Measurements from ENCODE around the gene ARFGAP3. TPM values are rescaled to one million over a fixed set of nuclear protein-coding genes. Genes with fewer than 3 reads are reported as not detected.

ARFGAP3 gene
- total and polyA plus RNA-seq, 3 experiments from 2014 or later: 32.2 to 50.0 (median 33.0) TPM

DNA sequence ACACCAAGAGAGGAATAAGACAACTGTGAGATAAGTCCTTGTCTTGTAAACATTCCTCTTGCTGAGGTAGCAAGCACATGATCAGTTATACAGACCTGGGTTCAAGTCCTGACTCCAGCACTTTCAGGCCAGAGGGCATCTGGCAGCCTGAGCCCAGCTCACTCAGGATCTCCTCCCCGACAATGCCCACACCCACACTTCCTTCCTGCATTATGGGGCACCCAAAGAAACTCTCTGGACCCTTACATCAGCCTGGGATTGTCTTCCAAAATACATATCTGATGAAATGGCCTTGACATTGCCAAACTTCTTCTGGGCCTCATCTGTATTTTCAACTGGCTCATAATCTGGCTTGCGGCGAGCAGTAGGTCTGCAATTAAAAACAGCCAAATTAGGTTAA is 48.6 kb downstream of the ARFGAP3 start:
- CTCF ChIA-PET: no interaction called here
- no peak overlapping the region for H3K4me3 Mint-ChIP-seq
- peak overlapping the region in 1 of 8 donors; percentile 15 for H3K27ac Mint-ChIP-seq
- H3K27me3 Mint-ChIP-seq: no peaks in the 10 kb centered on the region
- H3K4me1 Mint-ChIP-seq: no peaks in the 10 kb centered on the region
- no peak for DNase-seq
- peaks cover 6 to 83% (median 25%) of the 10 kb centered on the region in 3 donors for H3K36me3 Mint-ChIP-seq
- H3K27me3 ChIP-seq (ENCODE audit: insufficient read depth, low read length, poor library complexity, severe bottlenecking): no peaks in the 10 kb centered on the region
- no peak overlapping the region for H3K27ac ChIP-seq (ENCODE audit: low read depth, low read length)
- H3K4me3 ChIP-seq (ENCODE audit: low read length): no peak overlapping the region
- H3K9me3 Mint-ChIP-seq: peaks cover 0 to 2% (median 0%) of the 10 kb centered on the region in 5 donors
- H3K4me1 ChIP-seq (ENCODE audit: insufficient read depth, low read length): no peaks in the 10 kb centered on the region
- no peaks in the 10 kb centered on the region for H3K9me3 ChIP-seq (ENCODE audit: low read length)
- POLR2A ChIA-PET: no interaction called here
- H3K36me3 ChIP-seq (ENCODE audit: insufficient read depth, low read length): peaks cover 24% of the 10 kb centered on the region

DNA sequence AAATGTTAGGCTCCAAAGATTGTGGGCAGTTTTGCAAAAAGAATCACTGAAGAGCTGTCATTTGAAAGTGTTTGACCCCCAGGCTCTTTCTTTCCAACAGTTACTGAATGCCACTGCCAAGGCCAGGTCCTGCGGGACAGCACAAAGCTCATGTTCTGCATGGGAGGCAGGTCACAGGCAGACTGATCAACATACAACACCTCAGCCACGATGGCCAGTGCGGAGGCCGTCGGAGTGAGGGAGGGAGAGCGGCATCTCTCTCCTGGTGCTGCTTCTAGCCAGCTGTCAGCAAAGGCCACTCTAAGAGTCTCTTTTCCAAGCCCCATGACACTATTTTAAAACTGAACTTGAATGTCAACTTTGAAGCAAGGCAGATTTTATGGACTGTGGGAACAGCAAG is 49.9 kb downstream of the ARFGAP3 start:
- no peak overlapping the region for H3K4me3 Mint-ChIP-seq
- Histone ChIP-seq H3K4me1 (ENCODE audit: insufficient read depth, low read length) (no peaks in the 10 kb centered on the region), H3K4me3 (ENCODE audit: low read length) (no peak overlapping the region), H3K27ac (ENCODE audit: low read depth, low read length) (no peak overlapping the region), H3K27me3 (ENCODE audit: insufficient read depth, low read length, poor library complexity, severe bottlenecking) (no peaks in the 10 kb centered on the region), H3K9me3 (ENCODE audit: low read length) (no peaks in the 10 kb centered on the region), H3K36me3 (ENCODE audit: insufficient read depth, low read length) (peaks cover 24% of the 10 kb centered on the region)
- no peaks in the 10 kb centered on the region for H3K4me1 Mint-ChIP-seq
- H3K36me3 Mint-ChIP-seq: peaks cover 6 to 72% (median 19%) of the 10 kb centered on the region in 3 donors
- H3K27me3 Mint-ChIP-seq: no peaks in the 10 kb centered on the region
- ChIA-PET CTCF (no interaction called here), POLR2A (no interaction called here)
- peaks cover 0 to 2% (median 0%) of the 10 kb centered on the region in 5 donors for H3K9me3 Mint-ChIP-seq
- peak overlapping the region in 1 of 8 donors; percentile 38 for H3K27ac Mint-ChIP-seq
- no peak for DNase-seq

DNA sequence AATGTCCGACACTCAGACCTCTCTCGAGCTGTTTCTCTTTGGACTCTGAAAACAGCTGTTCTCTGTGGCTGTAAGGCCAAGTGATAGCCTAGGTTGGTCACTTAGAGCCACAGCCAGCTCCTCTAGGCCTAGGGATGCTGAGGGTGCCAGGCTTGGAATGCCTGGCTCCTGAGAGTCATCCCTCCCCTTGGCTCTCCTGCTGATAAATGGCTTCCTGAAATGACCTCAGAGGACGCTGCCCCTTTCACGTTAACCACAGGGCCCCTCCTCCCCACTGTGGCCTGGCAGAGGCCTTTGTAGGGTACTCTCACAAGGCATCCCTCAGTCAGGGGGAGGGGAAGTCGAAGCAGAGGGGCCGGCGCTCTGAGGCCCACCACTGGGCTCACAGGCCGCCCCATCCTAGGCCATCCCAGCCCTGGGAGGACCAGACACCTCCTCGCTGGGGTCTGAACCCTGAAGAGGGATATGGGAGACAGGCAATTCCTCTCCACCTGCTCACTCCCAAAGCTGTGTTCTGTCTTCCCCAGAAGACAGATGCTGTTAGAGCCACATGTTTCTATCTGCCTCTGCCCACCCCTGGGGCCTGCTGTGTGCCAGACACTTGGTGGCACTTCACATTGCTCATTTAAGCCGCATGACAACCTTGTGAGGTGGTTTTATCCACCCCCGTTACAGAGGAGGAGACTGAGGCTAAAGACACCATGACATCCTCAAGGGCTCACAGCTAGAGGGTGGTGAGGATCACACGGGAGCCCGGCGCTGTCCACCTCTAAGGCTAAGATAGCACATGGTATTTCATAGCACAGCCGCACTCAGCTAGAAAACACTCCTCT is 50.9 kb downstream of the ARFGAP3 start:
- no peaks in the 10 kb centered on the region for H3K4me1 Mint-ChIP-seq
- H3K27ac Mint-ChIP-seq: no peak overlapping the region
- H3K4me3 ChIP-seq (ENCODE audit: low read length): no peak overlapping the region
- H3K36me3 Mint-ChIP-seq: peaks cover 6 to 73% (median 20%) of the 10 kb centered on the region in 3 donors
- DNase-seq: no peak
- H3K9me3 ChIP-seq (ENCODE audit: low read length): no peaks in the 10 kb centered on the region
- peaks cover 0 to 2% (median 0%) of the 10 kb centered on the region in 5 donors for H3K9me3 Mint-ChIP-seq
- H3K27me3 Mint-ChIP-seq: no peaks in the 10 kb centered on the region
- ChIA-PET CTCF (no interaction called here), POLR2A (no interaction called here)
- H3K4me3 Mint-ChIP-seq: no peak overlapping the region
- H3K27ac ChIP-seq (ENCODE audit: low read depth, low read length): no peak overlapping the region
- H3K4me1 ChIP-seq (ENCODE audit: insufficient read depth, low read length): no peaks in the 10 kb centered on the region
- peaks cover 24% of the 10 kb centered on the region for H3K36me3 ChIP-seq (ENCODE audit: insufficient read depth, low read length)
- H3K27me3 ChIP-seq (ENCODE audit: insufficient read depth, low read length, poor library complexity, severe bottlenecking): no peaks in the 10 kb centered on the region

- H3K4me3 Mint-ChIP-seq: no peak overlapping the region
Observed at GRCh38 chr22:42805016-42805997, 51.8 kb downstream of the ARFGAP3 start.

GRCh38 chr22:42803389-42803788 is 53.7 kb downstream of the ARFGAP3 start:
- H3K36me3 Mint-ChIP-seq: peaks cover 6 to 73% (median 14%) of the 10 kb centered on the region in 3 donors
- Histone ChIP-seq H3K9me3 (ENCODE audit: low read length) (no peaks in the 10 kb centered on the region), H3K27me3 (ENCODE audit: insufficient read depth, low read length, poor library complexity, severe bottlenecking) (no peaks in the 10 kb centered on the region), H3K4me1 (ENCODE audit: insufficient read depth, low read length) (no peaks in the 10 kb centered on the region), H3K36me3 (ENCODE audit: insufficient read depth, low read length) (peaks cover 20% of the 10 kb centered on the region), H3K27ac (ENCODE audit: low read depth, low read length) (no peak overlapping the region), H3K4me3 (ENCODE audit: low read length) (no peak overlapping the region)
- H3K27ac Mint-ChIP-seq: peak overlapping the region in 1 of 8 donors; percentile 10
- peaks cover 0 to 2% (median 0%) of the 10 kb centered on the region in 5 donors for H3K9me3 Mint-ChIP-seq
- DNase-seq: no peak
- POLR2A ChIA-PET: no interaction called here
- H3K27me3 Mint-ChIP-seq: no peaks in the 10 kb centered on the region
- CTCF ChIA-PET: no interaction called here
- H3K4me3 Mint-ChIP-seq: no peak overlapping the region
- no peaks in the 10 kb centered on the region for H3K4me1 Mint-ChIP-seq

More at GRCh38 chr22:42805016-42805997, 51.8 kb downstream of the ARFGAP3 start:
- no peaks in the 10 kb centered on the region for H3K4me1 ChIP-seq (ENCODE audit: insufficient read depth, low read length)
- ChIA-PET POLR2A (no interaction called here), CTCF (interaction anchor here (0.8 kb wide), 1 partner anchor 20 kb away, joined by 3 read pairs; no protein-coding TSS in a partner anchor)
- H3K4me1 Mint-ChIP-seq: no peaks in the 10 kb centered on the region
- peaks cover 24% of the 10 kb centered on the region for H3K36me3 ChIP-seq (ENCODE audit: insufficient read depth, low read length)
- H3K27ac Mint-ChIP-seq: peak overlapping the region in 2 of 8 donors; percentile 50 to 71
- no peaks in the 10 kb centered on the region for H3K27me3 Mint-ChIP-seq
- no peak overlapping the region for H3K27ac ChIP-seq (ENCODE audit: low read depth, low read length)
- no peaks in the 10 kb centered on the region for H3K9me3 ChIP-seq (ENCODE audit: low read length)
- DNase-seq: no peak
- H3K4me3 ChIP-seq (ENCODE audit: low read length): no peak overlapping the region
- H3K27me3 ChIP-seq (ENCODE audit: insufficient read depth, low read length, poor library complexity, severe bottlenecking): no peaks in the 10 kb centered on the region
- peaks cover 6 to 73% (median 19%) of the 10 kb centered on the region in 3 donors for H3K36me3 Mint-ChIP-seq
- peaks cover 0 to 2% (median 0%) of the 10 kb centered on the region in 5 donors for H3K9me3 Mint-ChIP-seq

DNA sequence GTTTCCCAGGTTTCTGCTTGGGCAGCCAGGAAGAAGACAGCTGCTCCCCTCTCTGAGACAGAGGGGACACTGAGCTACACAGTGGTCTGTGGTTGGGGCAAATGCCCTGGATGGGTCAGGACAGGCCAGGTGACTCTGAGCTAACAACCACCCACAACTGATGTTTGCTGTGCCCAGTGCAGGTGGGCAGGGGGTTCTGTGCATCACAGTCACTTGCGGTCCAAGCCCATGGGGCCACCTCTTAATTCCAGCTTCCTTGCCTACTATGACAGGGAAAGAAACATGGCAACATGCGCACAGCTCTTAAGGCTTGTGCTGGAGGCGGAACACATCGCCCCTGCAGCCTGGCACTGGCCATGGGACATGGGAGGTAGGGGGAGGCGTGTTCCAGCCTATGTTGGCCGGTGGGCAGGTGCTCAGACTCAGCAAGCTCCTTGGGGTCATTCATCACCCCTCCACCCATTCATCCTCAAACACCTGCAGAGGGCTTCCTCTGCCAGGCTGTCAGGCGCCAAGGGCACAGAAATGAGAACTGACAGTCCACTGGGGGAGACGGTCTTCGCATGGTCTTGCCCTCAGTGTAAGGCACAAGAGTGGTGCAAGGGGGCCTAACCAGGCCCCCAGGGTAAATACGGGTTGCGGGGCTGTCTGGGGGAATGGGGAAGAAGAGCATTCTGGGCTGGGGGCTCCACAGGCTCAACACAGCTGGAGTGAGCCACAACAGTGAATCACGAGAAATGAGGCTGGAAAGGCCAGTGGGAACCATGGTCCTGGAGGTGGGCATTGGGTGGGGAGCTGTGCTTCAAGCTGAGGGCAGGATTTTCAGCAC is 55.6 kb downstream of the ARFGAP3 start:
- H3K27me3 ChIP-seq (ENCODE audit: insufficient read depth, low read length, poor library complexity, severe bottlenecking): no peaks in the 10 kb centered on the region
- Mint-ChIP-seq H3K36me3 (peaks cover 0 to 75% (median 17%) of the 10 kb centered on the region in 3 donors), H3K27ac (peak overlapping the region in 3 of 8 donors; percentile 29 to 51 (median 37)), H3K9me3 (peaks cover 0 to 2% (median 0%) of the 10 kb centered on the region in 5 donors), H3K27me3 (no peaks in the 10 kb centered on the region), H3K4me1 (no peaks in the 10 kb centered on the region), H3K4me3 (no peak overlapping the region)
- ChIA-PET POLR2A (no interaction called here), CTCF (no interaction called here)
- DNase-seq: no peak
- peaks cover 9% of the 10 kb centered on the region for H3K36me3 ChIP-seq (ENCODE audit: insufficient read depth, low read length)
- no peak overlapping the region for H3K27ac ChIP-seq (ENCODE audit: low read depth, low read length)
- H3K4me3 ChIP-seq (ENCODE audit: low read length): no peak overlapping the region
- H3K9me3 ChIP-seq (ENCODE audit: low read length): no peaks in the 10 kb centered on the region
- no peaks in the 10 kb centered on the region for H3K4me1 ChIP-seq (ENCODE audit: insufficient read depth, low read length)

GRCh38 chr22:42800451-42801251 is 56.4 kb downstream of the ARFGAP3 start:
- H3K36me3 ChIP-seq (ENCODE audit: insufficient read depth, low read length): peaks cover 5% of the 10 kb centered on the region
- H3K27me3 ChIP-seq (ENCODE audit: insufficient read depth, low read length, poor library complexity, severe bottlenecking): no peaks in the 10 kb centered on the region
- Mint-ChIP-seq H3K27me3 (no peaks in the 10 kb centered on the region), H3K4me3 (no peak overlapping the region), H3K4me1 (no peaks in the 10 kb centered on the region), H3K9me3 (no peaks in the 10 kb centered on the region), H3K27ac (peak overlapping the region in 2 of 8 donors; percentile 38 to 47), H3K36me3 (peaks cover 0 to 71% (median 15%) of the 10 kb centered on the region in 3 donors)
- no peaks in the 10 kb centered on the region for H3K9me3 ChIP-seq (ENCODE audit: low read length)
- no peak overlapping the region for H3K27ac ChIP-seq (ENCODE audit: low read depth, low read length)
- DNase-seq: no peak
- no peak overlapping the region for H3K4me3 ChIP-seq (ENCODE audit: low read length)
- ChIA-PET CTCF (interaction anchor here (1.1 kb wide), 1 partner anchor 19 kb away, joined by 3 read pairs; no protein-coding TSS in a partner anchor), POLR2A (no interaction called here)
- H3K4me1 ChIP-seq (ENCODE audit: insufficient read depth, low read length): no peaks in the 10 kb centered on the region
